ENCODE results near the gene RTP5.

DNA sequence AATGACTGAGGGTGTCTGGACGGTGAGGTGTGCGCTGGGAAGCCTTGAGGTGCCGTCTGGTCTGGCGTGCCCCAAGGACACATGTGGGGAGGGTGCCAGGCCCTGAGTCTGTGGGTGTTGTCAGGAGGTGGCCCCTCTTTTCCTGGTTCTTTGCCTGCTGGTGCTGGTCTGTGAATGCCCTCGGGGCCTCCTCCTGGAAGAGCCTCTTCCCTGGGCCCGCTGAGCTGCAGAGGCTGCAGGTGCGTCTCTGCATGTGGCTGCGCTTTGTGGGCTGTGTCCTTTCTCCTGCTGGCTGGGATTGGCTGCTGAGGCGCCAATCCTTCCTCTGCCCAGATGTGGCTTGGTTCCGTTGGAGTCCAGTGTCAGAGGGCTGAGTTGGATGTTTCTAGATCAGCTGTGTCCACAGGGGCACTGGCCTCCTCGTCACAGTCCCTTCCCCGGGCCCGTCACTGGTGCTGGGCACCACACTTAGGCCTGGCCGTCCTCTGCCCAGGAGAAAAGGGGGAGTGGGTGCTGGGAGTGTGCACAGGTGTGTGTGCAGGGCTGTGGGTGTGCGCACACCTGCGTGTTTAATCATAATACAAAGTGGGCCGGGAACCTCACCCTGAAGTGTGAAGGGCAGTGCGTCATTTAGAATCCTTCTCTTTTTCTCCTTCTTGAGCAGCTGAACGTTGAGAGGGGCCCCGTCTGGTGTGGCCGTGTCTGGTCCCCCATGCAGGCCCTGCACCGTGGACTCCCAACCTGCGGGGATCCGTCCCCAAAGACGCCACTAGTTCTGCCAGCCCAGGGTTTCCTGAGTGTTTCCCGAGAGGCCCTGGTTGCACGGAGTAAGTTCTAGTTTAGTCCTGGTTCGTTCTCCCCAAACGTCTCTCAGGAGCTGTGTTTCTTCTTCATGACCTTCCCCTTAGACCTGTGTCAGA is 35.5 kb downstream of the RTP5 start:
- TF ChIP-seq POLR2AphosphoS5 (IDR thresholded peaks at IDR 0.05; ENCODE audit: low read depth, low read length) (no peak), POLR2A (IDR thresholded peaks at IDR 0.05; ENCODE audit: low read depth, low read length) (no peak)

Data from GM12892 (cell line).